PC-3 (cell line): ENCODE data around the gene POLR3B. TPM values are rescaled to one million over a fixed set of nuclear protein-coding genes. Genes with fewer than 3 reads are reported as not detected.
A peak's percentile ranks its signal among the peaks of the same experiment; 100 is the strongest.

Source experiments
- ATAC-seq: fragments of 200-7000 bp; cut with Tn5 transposase; 2 replicates; pipeline ENCODE4 v1.9.1; 2020; ENCODE audit warnings: mild to moderate bottlenecking, moderate library complexity
- BruUV-seq: library from RNA; stranded (reverse); fragments of 400-500 nt; replicated peaks from 2 replicates; lab custom pipeline; 2021; lab: Mats Ljungman, UMichigan
- CTCF ChIA-PET: fragments of 300-600 bp; sonication (Branson Sonifier 250); formaldehyde crosslinking; loops from one replicate; lab custom pipeline; 2022; ENCODE audit warnings: antibody characterized with exemption; lab: Charles Lee
- POLR2A ChIA-PET: fragments of 300-600 bp; sonication (Branson Sonifier 250); formaldehyde crosslinking; loops from one replicate; lab custom pipeline; 2022; ENCODE audit warnings: antibody characterized with exemption; ENCODE audit not compliant: unreplicated experiment; lab: Charles Lee
- DNase-seq: peaks from one replicate; pipeline ENCODE4 v3.0.0-alpha.2; 2015
- H2AFZ ChIP-seq: fragments of 300-600 bp; sonication (generic); 2 replicates; pipeline ENCODE4 v1.6.0; 2016; ENCODE audit warnings: antibody characterized with exemption, low read length
- H3F3A ChIP-seq: fragments of 300-600 bp; sonication (generic); one replicate; pipeline ENCODE4 v1.6.0; 2017; ENCODE audit warnings: antibody characterized with exemption, low read length, control low read depth, mild to moderate bottlenecking; ENCODE audit not compliant: unreplicated experiment
- H3K27ac ChIP-seq: fragments of 300-600 bp; sonication (generic); 2 replicates; pipeline ENCODE4 v1.5.1; 2016; ENCODE audit warnings: mild to moderate bottlenecking, low read length
- H3K27me3 ChIP-seq: fragments of 300-600 bp; sonication (generic); 2 replicates; pipeline ENCODE4 v1.6.1; 2016; ENCODE audit warnings: low read length, mixed read lengths
- H3K36me3 ChIP-seq: fragments of 300-600 bp; sonication (generic); 2 replicates; pipeline ENCODE4 v1.6.1; 2016; ENCODE audit warnings: low read depth, mixed run types, low read length, mixed read lengths
- H3K4me1 ChIP-seq: fragments of 300-600 bp; sonication (generic); 2 replicates; pipeline ENCODE4 v1.5.1; 2016; ENCODE audit warnings: low read length; ENCODE audit not compliant: insufficient read depth
- H3K4me2 ChIP-seq: fragments of 300-600 bp; sonication (generic); 2 replicates; pipeline ENCODE4 v1.6.0; 2016; ENCODE audit warnings: low read length
- H3K4me3 ChIP-seq: fragments of 300-600 bp; sonication (generic); 2 replicates; pipeline ENCODE4 v1.5.1; 2016; ENCODE audit warnings: mild to moderate bottlenecking, low read length, mixed read lengths
- H3K79me2 ChIP-seq: fragments of 300-600 bp; sonication (generic); 2 replicates; pipeline ENCODE4 v1.6.1; 2017; ENCODE audit warnings: low read length, mixed read lengths
- H3K9ac ChIP-seq: fragments of 300-600 bp; sonication (generic); 2 replicates; pipeline ENCODE4 v1.6.0; 2016; ENCODE audit warnings: mild to moderate bottlenecking, low read length
- H3K9me2 ChIP-seq: fragments of 300-600 bp; sonication (generic); replicated peaks from 2 replicates; pipeline ENCODE4 v1.6.1; 2016; ENCODE audit warnings: mixed run types, low read length, mixed read lengths
- H3K9me3 ChIP-seq: fragments of 300-600 bp; sonication (generic); 2 replicates; pipeline ENCODE4 v1.6.1; 2016; ENCODE audit warnings: low read length, mixed read lengths
- H4K20me1 ChIP-seq: fragments of 300-600 bp; sonication (generic); 2 replicates; pipeline ENCODE4 v1.6.1; 2016; ENCODE audit warnings: low read length, mixed read lengths
- EZH2 ChIP-seq: fragments of 300-600 bp; sonication (generic); IDR thresholded peaks from one replicate; pipeline ENCODE4 v1.6.1; 2017; ENCODE audit warnings: antibody characterized with exemption, mild to moderate bottlenecking, low read length; ENCODE audit not compliant: unreplicated experiment
- EZH2phosphoT487 ChIP-seq: fragments of 300-600 bp; sonication (generic); IDR thresholded peaks from 2 replicates; pipeline ENCODE4 v1.6.1; 2018; ENCODE audit warnings: mild to moderate bottlenecking, antibody characterized with exemption, low read length, borderline replicate concordance
- intact Hi-C: fragments of 100-400 bp; cut with micrococcal nuclease; formaldehyde crosslinking; loops from 2 replicates; pipeline ENCODE4 v1.9.0; 2023
- total RNA-seq: library from RNA; depleted of rRNA; stranded (reverse); fragments of >200 nt; gene quantifications from 2 replicates; pipeline ENCODE4 v1.2.3, GENCODE V29; 2014
- TF ChIP-seq, protein P1 (sequence below): fragments of 300-600 bp; sonication (generic); conservative IDR thresholded peaks from 2 replicates; pipeline ENCODE4 v1.5.1; 2017; ENCODE audit warnings: antibody characterized with exemption, low read depth, mild to moderate bottlenecking, low read length

The POLR3B gene
- total RNA-seq, 1 experiment from 2014 or later = 23.4 TPM

DNA sequence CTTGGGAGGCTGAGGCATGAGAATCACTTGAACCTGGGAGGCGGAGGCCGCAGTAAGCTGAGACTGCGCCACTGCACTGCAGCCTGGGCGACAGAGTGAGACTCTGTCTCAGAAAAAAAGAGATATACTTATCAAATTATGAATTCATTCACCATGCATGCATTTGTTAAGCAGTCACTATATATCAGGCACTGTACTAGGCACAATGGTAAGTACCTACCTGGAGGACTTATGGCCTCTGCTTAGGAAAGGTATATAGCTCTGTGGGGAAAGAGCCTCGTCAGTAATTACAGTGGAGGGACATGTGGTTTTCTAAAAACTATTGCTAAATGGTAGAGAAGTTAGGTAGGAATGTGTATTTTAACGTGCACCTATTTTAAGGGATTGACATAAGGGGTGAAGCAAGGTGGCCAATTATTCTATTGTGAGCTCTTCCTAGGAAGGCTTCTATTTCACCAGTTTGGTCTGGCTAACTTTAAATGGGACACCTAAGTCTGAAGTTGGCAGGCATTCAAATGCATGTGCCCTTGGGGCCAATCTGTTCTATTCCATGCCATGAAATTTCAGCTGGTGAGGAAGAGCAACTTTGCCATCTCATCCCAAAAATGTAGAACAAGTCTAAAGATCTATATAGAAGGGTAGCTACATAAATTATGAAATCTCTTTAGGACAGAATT, 40.0 kb upstream of the POLR3B start:
- Histone ChIP-seq H3K9me3 (no peaks in the 10 kb centered on the region), H3K79me2 (no peaks in the 10 kb centered on the region), H3K27me3 (no peaks in the 10 kb centered on the region), H3K4me1 (no peaks in the 10 kb centered on the region), H3K27ac (no peak overlapping the region), H3F3A (no peaks in the 10 kb centered on the region), H4K20me1 (no peaks in the 10 kb centered on the region), H2AFZ (no peak overlapping the region), H3K4me3 (no peak overlapping the region), H3K9ac (no peak overlapping the region), H3K4me2 (no peak overlapping the region), H3K36me3 (no peaks in the 10 kb centered on the region), H3K9me2 (no peaks in the 10 kb centered on the region)
- ATAC-seq (no peak; the same call in 1 of the 2 replicates), DNase-seq (peak; percentile 29)
- no TSS peak for BruUV-seq
- POLR2A ChIA-PET = no interaction called here
- CTCF ChIA-PET = no interaction called here
- intact Hi-C loops = no loop called here
- TF ChIP-seq, protein P1, sequence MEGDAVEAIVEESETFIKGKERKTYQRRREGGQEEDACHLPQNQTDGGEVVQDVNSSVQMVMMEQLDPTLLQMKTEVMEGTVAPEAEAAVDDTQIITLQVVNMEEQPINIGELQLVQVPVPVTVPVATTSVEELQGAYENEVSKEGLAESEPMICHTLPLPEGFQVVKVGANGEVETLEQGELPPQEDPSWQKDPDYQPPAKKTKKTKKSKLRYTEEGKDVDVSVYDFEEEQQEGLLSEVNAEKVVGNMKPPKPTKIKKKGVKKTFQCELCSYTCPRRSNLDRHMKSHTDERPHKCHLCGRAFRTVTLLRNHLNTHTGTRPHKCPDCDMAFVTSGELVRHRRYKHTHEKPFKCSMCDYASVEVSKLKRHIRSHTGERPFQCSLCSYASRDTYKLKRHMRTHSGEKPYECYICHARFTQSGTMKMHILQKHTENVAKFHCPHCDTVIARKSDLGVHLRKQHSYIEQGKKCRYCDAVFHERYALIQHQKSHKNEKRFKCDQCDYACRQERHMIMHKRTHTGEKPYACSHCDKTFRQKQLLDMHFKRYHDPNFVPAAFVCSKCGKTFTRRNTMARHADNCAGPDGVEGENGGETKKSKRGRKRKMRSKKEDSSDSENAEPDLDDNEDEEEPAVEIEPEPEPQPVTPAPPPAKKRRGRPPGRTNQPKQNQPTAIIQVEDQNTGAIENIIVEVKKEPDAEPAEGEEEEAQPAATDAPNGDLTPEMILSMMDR = no peak

DNA sequence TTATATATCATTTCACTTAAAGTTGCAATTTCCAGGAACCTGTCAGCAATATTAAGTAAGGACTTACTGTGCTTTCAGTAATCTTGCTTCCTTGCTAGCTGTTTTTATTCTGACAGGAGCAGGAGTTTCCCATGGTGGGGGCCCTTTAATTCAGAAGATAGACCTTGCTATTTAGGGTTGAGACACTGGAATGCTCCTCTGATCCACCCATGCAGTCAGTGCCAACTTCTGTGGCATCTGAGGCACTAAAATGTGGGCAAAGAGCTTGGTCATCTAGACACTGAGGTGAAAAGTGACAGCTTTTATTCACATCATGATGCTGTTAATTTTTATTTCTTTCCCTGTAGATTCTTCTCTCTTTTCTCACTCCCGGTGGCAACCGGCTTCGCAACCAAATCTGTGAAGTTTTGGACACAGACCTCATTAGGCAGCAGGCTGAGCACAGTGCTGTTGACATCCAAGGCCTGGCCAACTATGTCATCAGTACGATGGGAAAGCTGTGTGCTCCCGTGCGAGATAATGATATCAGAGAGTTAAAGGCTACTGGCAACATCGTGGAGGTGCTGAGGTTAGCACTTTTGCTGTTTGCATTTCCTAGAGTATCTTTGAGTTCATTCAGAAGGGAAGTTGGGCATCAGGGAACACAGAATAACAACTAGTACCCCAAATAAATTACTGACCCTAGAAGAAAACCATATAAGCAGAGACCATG, 36.3 kb upstream of the POLR3B start:
- ChIA-PET POLR2A (interaction anchor here (0.6 kb wide), 1 partner anchor 88 kb away, joined by 6 read pairs; no protein-coding TSS in a partner anchor), CTCF (no interaction called here)
- Histone ChIP-seq H4K20me1 (no peaks in the 10 kb centered on the region), H3K9me3 (no peaks in the 10 kb centered on the region), H3K9ac (no peak overlapping the region), H3K79me2 (no peaks in the 10 kb centered on the region), H3K4me3 (no peak overlapping the region), H3K4me2 (no peak overlapping the region), H3K27ac (no peak overlapping the region), H3K36me3 (no peaks in the 10 kb centered on the region), H3K27me3 (no peaks in the 10 kb centered on the region), H3K4me1 (no peaks in the 10 kb centered on the region), H3F3A (no peaks in the 10 kb centered on the region), H3K9me2 (no peaks in the 10 kb centered on the region), H2AFZ (no peak overlapping the region)
- no peak for DNase-seq
- TF ChIP-seq, protein P1 = no peak
- TF ChIP-seq EZH2 = no peak
- TF ChIP-seq EZH2phosphoT487 = no peak
- ATAC-seq = no peak
- no TSS peak for BruUV-seq
- intact Hi-C loops = no loop called here

DNA sequence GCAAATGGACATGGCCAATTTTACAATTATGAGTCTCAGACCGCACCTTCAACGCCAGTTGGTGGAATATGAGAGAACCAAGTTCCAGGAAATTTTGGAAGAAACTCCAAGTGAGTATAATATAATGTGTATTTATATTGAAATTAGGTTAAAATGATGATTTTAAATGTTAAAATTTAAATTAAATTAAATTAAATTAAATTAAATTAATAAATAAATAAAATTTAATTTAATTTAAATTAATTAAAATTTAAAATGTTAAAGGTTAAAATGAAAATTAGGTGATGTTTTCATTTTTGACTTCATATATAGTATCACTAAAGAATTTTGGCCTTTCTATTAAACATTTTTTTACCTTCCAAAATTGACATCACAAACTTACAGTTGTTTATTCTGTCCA, 34.0 kb upstream of the POLR3B start:
- Histone ChIP-seq H3K79me2 (no peaks in the 10 kb centered on the region), H3K27ac (no peak overlapping the region), H3K4me1 (no peaks in the 10 kb centered on the region), H3F3A (no peaks in the 10 kb centered on the region), H3K9me3 (no peaks in the 10 kb centered on the region), H3K27me3 (no peaks in the 10 kb centered on the region), H3K9me2 (no peaks in the 10 kb centered on the region), H3K4me2 (no peak overlapping the region), H3K36me3 (no peaks in the 10 kb centered on the region), H3K4me3 (no peak overlapping the region), H2AFZ (no peak overlapping the region), H4K20me1 (no peaks in the 10 kb centered on the region), H3K9ac (no peak overlapping the region)
- DNase-seq (no peak), ATAC-seq (no peak)
- ChIA-PET CTCF (no interaction called here), POLR2A (no interaction called here)
- TF ChIP-seq, protein P1 = no peak
- no peak for TF ChIP-seq EZH2phosphoT487
- no peak for TF ChIP-seq EZH2
- no TSS peak for BruUV-seq
- intact Hi-C loops = no loop called here
